Hepatocyte (in vitro differentiated cells): ENCODE measurements around the gene PDF. TPM values are rescaled to one million over a fixed set of nuclear protein-coding genes. Genes with fewer than 3 reads are reported as not detected.

ENCODE experiments used
- DNase-seq: peaks from one replicate; pipeline ENCODE4 v3.0.0-alpha.2; 2016; ENCODE audit warnings: low spot score
- H2AFZ ChIP-seq: fragments of 200-600 bp; sonication (generic); 2 replicates; pipeline ENCODE4 v1.6.0; 2016; ENCODE audit warnings: antibody characterized with exemption, mild to moderate bottlenecking
- H3K27ac ChIP-seq: fragments of 200-600 bp; sonication (generic); 2 replicates; pipeline ENCODE4 v1.5.1; 2016; ENCODE audit warnings: mild to moderate bottlenecking
- H3K27me3 ChIP-seq: fragments of 200-600 bp; sonication (generic); 2 replicates; pipeline ENCODE4 v1.6.1; 2016
- H3K36me3 ChIP-seq: fragments of 200-600 bp; sonication (generic); replicated peaks from 2 replicates; pipeline ENCODE4 v1.5.1; 2016; ENCODE audit warnings: low read depth; ENCODE audit not compliant: insufficient read depth
- H3K4me1 ChIP-seq: fragments of 200-600 bp; sonication (generic); 2 replicates; pipeline ENCODE4 v1.5.1; 2016; ENCODE audit warnings: mild to moderate bottlenecking, moderate library complexity; ENCODE audit not compliant: insufficient read depth
- H3K4me2 ChIP-seq: fragments of 200-600 bp; sonication (generic); 2 replicates; pipeline ENCODE4 v1.6.0; 2016
- H3K4me3 ChIP-seq: fragments of 200-600 bp; sonication (generic); 2 replicates; pipeline ENCODE4 v1.5.1; 2016; ENCODE audit warnings: mild to moderate bottlenecking
- H3K79me2 ChIP-seq: fragments of 200-600 bp; sonication (generic); 2 replicates; pipeline ENCODE4 v1.6.0; 2017; ENCODE audit warnings: mild to moderate bottlenecking
- H3K9me2 ChIP-seq: fragments of 200-600 bp; sonication (generic); replicated peaks from 2 replicates; pipeline ENCODE4 v1.6.0; 2017; ENCODE audit warnings: mild to moderate bottlenecking; ENCODE audit not compliant: insufficient read depth
- H3K9me3 ChIP-seq: fragments of 200-600 bp; sonication (generic); 2 replicates; pipeline ENCODE4 v1.5.1; 2016; ENCODE audit warnings: low read depth, mild to moderate bottlenecking
- H4K20me1 ChIP-seq: fragments of 200-600 bp; sonication (generic); 2 replicates; pipeline ENCODE4 v1.6.0; 2016; ENCODE audit warnings: mild to moderate bottlenecking; ENCODE audit not compliant: insufficient read depth, poor library complexity, severe bottlenecking
- EZH2 ChIP-seq: fragments of 200-600 bp; sonication (generic); IDR thresholded peaks from 2 replicates; pipeline ENCODE4 v1.6.1; 2016; ENCODE audit warnings: antibody characterized with exemption, mild to moderate bottlenecking, borderline replicate concordance
- EZH2phosphoT487 ChIP-seq: fragments of 200-600 bp; sonication (generic); IDR thresholded peaks from one replicate; pipeline ENCODE4 v1.6.1; 2018; ENCODE audit warnings: antibody characterized with exemption, mild to moderate bottlenecking, low read depth, moderate library complexity; ENCODE audit not compliant: unreplicated experiment, severe bottlenecking
- WGBS: methylation state at CpG from one replicate; pipeline ENCODE4 v1.1.6; 2016; ENCODE audit warnings: low lambda C conversion rate; ENCODE audit errors: missing lambda C conversion rate; 5-methylcytosine and 5-hydroxymethylcytosine counted together
- polyA plus RNA-seq: library from polyadenylated mRNA; unstranded; fragments of >200 nt; fragmentation: Nextera tagmentation; extraction: Ambion mirVana; gene quantifications from 2 replicates; pipeline ENCODE4 v1.2.1, GENCODE V29; 2016
- total RNA-seq: library from RNA; depleted of rRNA; stranded (reverse); fragments of >200 nt; gene quantifications from 2 replicates; pipeline ENCODE4 v1.2.3, GENCODE V29; 2014
- TF ChIP-seq, protein P1 (sequence below): fragments of 200-600 bp; sonication (generic); IDR thresholded peaks from 2 replicates; pipeline ENCODE4 v1.5.1; 2016; ENCODE audit warnings: antibody characterized with exemption, mild to moderate bottlenecking; ENCODE audit not compliant: poor library complexity

PDF gene
- total and polyA plus RNA-seq, 2 experiments from 2014 or later = 14.3 to 25.4 TPM

DNA sequence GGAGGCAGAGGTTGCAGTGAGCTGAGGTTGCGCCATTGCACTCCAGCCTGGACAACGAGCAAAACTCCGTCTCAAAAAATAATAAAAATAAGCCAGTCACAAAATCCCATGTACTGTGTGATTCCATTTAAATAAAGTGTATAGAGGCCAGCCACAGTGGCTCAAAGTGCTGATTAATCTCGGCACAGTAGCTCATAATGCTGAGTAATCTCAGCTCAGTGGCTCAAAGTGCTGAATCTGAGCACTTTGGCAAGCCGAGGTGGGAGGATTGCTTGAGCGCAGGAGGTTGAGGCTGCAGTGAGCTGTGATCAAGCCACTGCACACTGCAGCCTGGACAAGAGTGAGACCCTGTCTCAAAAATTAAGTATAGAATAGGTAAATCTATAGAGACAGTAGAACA is 16.3 kb upstream of the PDF start:
- no peak for TF ChIP-seq EZH2
- TF ChIP-seq, protein P1, sequence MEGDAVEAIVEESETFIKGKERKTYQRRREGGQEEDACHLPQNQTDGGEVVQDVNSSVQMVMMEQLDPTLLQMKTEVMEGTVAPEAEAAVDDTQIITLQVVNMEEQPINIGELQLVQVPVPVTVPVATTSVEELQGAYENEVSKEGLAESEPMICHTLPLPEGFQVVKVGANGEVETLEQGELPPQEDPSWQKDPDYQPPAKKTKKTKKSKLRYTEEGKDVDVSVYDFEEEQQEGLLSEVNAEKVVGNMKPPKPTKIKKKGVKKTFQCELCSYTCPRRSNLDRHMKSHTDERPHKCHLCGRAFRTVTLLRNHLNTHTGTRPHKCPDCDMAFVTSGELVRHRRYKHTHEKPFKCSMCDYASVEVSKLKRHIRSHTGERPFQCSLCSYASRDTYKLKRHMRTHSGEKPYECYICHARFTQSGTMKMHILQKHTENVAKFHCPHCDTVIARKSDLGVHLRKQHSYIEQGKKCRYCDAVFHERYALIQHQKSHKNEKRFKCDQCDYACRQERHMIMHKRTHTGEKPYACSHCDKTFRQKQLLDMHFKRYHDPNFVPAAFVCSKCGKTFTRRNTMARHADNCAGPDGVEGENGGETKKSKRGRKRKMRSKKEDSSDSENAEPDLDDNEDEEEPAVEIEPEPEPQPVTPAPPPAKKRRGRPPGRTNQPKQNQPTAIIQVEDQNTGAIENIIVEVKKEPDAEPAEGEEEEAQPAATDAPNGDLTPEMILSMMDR = no peak
- no peak for TF ChIP-seq EZH2phosphoT487
- Histone ChIP-seq H3K79me2 (peaks cover 11% of the 10 kb centered on the region), H3K27ac (no peak overlapping the region), H3K27me3 (no peaks in the 10 kb centered on the region), H2AFZ (no peak overlapping the region), H3K9me3 (no peaks in the 10 kb centered on the region), H4K20me1 (no peaks in the 10 kb centered on the region), H3K4me3 (no peak overlapping the region), H3K36me3 (no peaks in the 10 kb centered on the region), H3K4me1 (no peaks in the 10 kb centered on the region), H3K9me2 (no peaks in the 10 kb centered on the region), H3K4me2 (no peak overlapping the region)
- no peak for DNase-seq
- WGBS = 88% methylated on average over 6 of the region's 6 CpGs

DNA sequence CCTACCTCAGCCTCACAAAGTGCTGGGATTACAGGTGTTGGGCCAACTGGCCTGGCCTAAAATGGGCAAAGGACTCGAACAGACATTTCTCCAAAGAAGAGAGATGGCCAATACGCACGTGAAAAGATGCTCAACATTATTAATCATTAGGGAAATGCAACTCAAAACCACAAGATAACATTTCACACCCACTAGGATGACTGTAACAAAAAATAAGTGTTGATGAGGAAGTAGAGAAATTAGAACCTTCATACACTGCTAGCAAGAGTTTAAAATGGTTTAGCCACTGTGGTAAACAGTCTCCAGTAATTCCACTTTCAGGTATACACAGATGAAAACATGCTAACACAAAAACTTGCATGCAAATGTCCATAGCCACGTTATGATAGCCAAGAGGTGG is 15.5 kb upstream of the PDF start:
- Histone ChIP-seq H3K9me3 (no peaks in the 10 kb centered on the region), H2AFZ (no peak overlapping the region), H3K4me1 (peaks cover 2% of the 10 kb centered on the region), H3K27me3 (no peaks in the 10 kb centered on the region), H4K20me1 (no peaks in the 10 kb centered on the region), H3K27ac (no peak overlapping the region), H3K36me3 (no peaks in the 10 kb centered on the region), H3K9me2 (no peaks in the 10 kb centered on the region), H3K79me2 (peaks cover 18% of the 10 kb centered on the region), H3K4me2 (no peak overlapping the region), H3K4me3 (no peak overlapping the region)
- WGBS = 94% methylated on average over 4 of the region's 4 CpGs
- DNase-seq = no peak
- TF ChIP-seq, protein P1 = no peak
- TF ChIP-seq EZH2phosphoT487 (no peak), EZH2 (no peak)

DNA sequence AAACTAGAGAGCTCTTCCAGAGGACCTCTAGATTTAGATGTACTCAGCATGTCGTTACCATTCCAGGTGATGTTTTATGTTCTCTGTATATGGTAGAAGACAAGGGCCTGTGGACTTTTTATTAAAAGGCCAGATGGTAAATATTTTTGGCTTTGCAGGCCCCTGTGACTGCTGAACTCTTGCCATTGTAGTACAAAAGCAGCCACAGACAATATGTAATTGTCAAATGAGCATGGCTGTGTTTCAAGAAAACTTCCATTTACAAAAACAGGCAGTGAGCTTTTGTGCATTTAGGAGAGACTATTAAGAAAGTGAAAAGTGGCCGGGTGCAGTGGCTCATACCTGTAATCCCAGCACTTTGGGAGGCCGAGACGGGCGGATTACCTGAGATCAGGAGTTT is 13.8 kb upstream of the PDF start:
- H3K27me3 ChIP-seq = no peaks in the 10 kb centered on the region

More for the DNA sequence above, 13.8 kb upstream of the PDF start:
- no peaks in the 10 kb centered on the region for H4K20me1 ChIP-seq
- 97% methylated on average over 5 of the region's 5 CpGs for WGBS
- no peak overlapping the region for H3K27ac ChIP-seq
- no peak overlapping the region for H3K4me3 ChIP-seq
- peaks cover 9% of the 10 kb centered on the region for H3K4me1 ChIP-seq
- no peak overlapping the region for H3K4me2 ChIP-seq
- peaks cover 28% of the 10 kb centered on the region for H3K79me2 ChIP-seq
- no peak for TF ChIP-seq EZH2phosphoT487
- TF ChIP-seq, protein P1 = no peak
- H3K9me2 ChIP-seq = no peaks in the 10 kb centered on the region
- H3K36me3 ChIP-seq = no peaks in the 10 kb centered on the region
- no peaks in the 10 kb centered on the region for H3K9me3 ChIP-seq
- no peak overlapping the region for H2AFZ ChIP-seq
- no peak for DNase-seq
